K562 (cell line): ENCODE measurements around the gene ABCC1. TPM values are rescaled to one million over a fixed set of nuclear protein-coding genes. Genes with fewer than 3 reads are reported as not detected.
A peak's percentile ranks its signal among the peaks of the same experiment; 100 is the strongest.

Source experiments
- ATAC-seq: fragments of 200-7000 bp; cut with Tn5 transposase; 3 replicates; pipeline ENCODE4 v1.9.1; 2020; ENCODE audit warnings: moderate library complexity
- BruUV-seq: library from RNA; stranded (reverse); fragments of 400-500 nt; replicated peaks from 2 replicates; lab custom pipeline; 2021; lab: Mats Ljungman, UMichigan
- CTCF ChIA-PET: fragments of 300-600 bp; formaldehyde crosslinking; extraction: SDS; loops from one replicate; lab custom pipeline; 2021; ENCODE audit warnings: low intra/inter-chr PET ratio; lab: Yijun Ruan, JAX
- POLR2A ChIA-PET: fragments of 300-600, 350-650 bp; sonication (Branson Sonifier 250); formaldehyde crosslinking; extraction: SDS; loops from one replicate; lab custom pipeline; 2021; ENCODE audit warnings: antibody characterized with exemption, inconsistent platforms; lab: Yijun Ruan, JAX
- DNase-seq, 4 experiments: peaks; one replicate each; pipeline versions ENCODE4 v3.0.0 to v3.0.0-alpha.2; 2011 to 2018; ENCODE audit warnings: low spot score in 3 of 4, mixed read lengths in 3 of 4; ENCODE audit errors: extremely low read depth in 1 of 4
- FAIRE-seq: peaks from 2 replicates; lab custom pipeline; 2011; peaks lifted over from hg19 to GRCh38; lab: Jason Lieb, UNC
- H2AFZ ChIP-seq: 2 replicates; pipeline ENCODE4 v1.6.0; 2011; ENCODE audit warnings: low read depth, low read length, control low read depth, inconsistent platforms
- H3K27ac ChIP-seq: fragments of 200-600 bp; 3 replicates; pipeline ENCODE4 v1.8.0; 2011; ENCODE audit warnings: low read depth, mild to moderate bottlenecking, control low read depth, inconsistent platforms, low read length, moderate library complexity, mixed read lengths; ENCODE audit errors: extremely low read depth
- H3K27me3 ChIP-seq, 2 experiments: fragments of 300-600 bp in 1 of 2; 2 replicates in 1 of 2; 3 replicates in 1 of 2; pipeline versions ENCODE4 v1.6.0 to v1.8.0; 2011; ENCODE audit warnings: inconsistent platforms in 2 of 2, low read length in 2 of 2, mild to moderate bottlenecking in 1 of 2, mixed read lengths in 1 of 2, moderate library complexity in 1 of 2; ENCODE audit not compliant: control insufficient read depth in 2 of 2, insufficient read depth in 2 of 2
- H3K36me3 ChIP-seq: fragments of 300-600 bp; 3 replicates; pipeline ENCODE4 v1.8.0; 2011; ENCODE audit warnings: mild to moderate bottlenecking, low read length, inconsistent platforms; ENCODE audit not compliant: control insufficient read depth, insufficient read depth
- H3K4me1 ChIP-seq, 2 experiments: fragments of 200-600 bp in 1 of 2; replicated peaks in 1 of 2; 2 replicates in 1 of 2; 3 replicates in 1 of 2; pipeline versions ENCODE4 v1.5.1 to v1.8.0; 2011; ENCODE audit warnings: inconsistent platforms in 2 of 2, low read length in 2 of 2, mild to moderate bottlenecking in 1 of 2, mixed read lengths in 1 of 2, moderate library complexity in 1 of 2; ENCODE audit not compliant: control insufficient read depth in 2 of 2, insufficient read depth in 2 of 2
- H3K4me2 ChIP-seq: 2 replicates; pipeline ENCODE4 v1.6.1; 2011; ENCODE audit warnings: low read length, control low read depth, inconsistent platforms, mixed read lengths; ENCODE audit not compliant: insufficient read depth
- H3K4me3 ChIP-seq: fragments of 200-600 bp; sonication (generic), shearing (Covaris generic); 2 replicates; pipeline ENCODE4 v1.5.1; 2016; ENCODE audit warnings: control low read depth, inconsistent platforms
- H3K79me2 ChIP-seq: fragments of 200-600 bp; 3 replicates; pipeline ENCODE4 v1.8.0; 2011; ENCODE audit warnings: low read length, inconsistent platforms; ENCODE audit not compliant: control insufficient read depth, insufficient read depth
- H3K9ac ChIP-seq, 2 experiments: 2 replicates each; pipeline versions ENCODE4 v1.6.0 to v1.6.1; 2011; ENCODE audit warnings: low read depth in 2 of 2, low read length in 2 of 2, control low read depth in 1 of 2, inconsistent platforms in 1 of 2, mild to moderate bottlenecking in 1 of 2, mixed read lengths in 1 of 2; ENCODE audit not compliant: insufficient read depth in 1 of 2
- H3K9me1 ChIP-seq: one replicate; pipeline ENCODE4 v1.6.0; 2011; ENCODE audit warnings: inconsistent platforms, mild to moderate bottlenecking, low read length, moderate library complexity; ENCODE audit not compliant: control insufficient read depth, insufficient read depth
- H3K9me3 ChIP-seq: replicated peaks from 2 replicates; pipeline ENCODE4 v1.5.1; 2011; ENCODE audit warnings: low read depth, low read length, inconsistent platforms; ENCODE audit not compliant: control insufficient read depth, insufficient read depth
- H4K20me1 ChIP-seq: replicated peaks from 2 replicates; pipeline ENCODE4 v1.6.1; 2011; ENCODE audit warnings: low read length, inconsistent platforms, mixed read lengths; ENCODE audit not compliant: control insufficient read depth, insufficient read depth
- FOXJ2 ChIP-seq: fragments of 200-800 bp; sonication (Bioruptor generic); IDR thresholded peaks from 2 replicates; pipeline ENCODE4 v1.6.1; 2016; ENCODE audit warnings: missing genetic modification characterization, missing compliant biosample characterization
- HOMEZ ChIP-seq: fragments of 250-450 bp; sonication (Bioruptor Pico); IDR thresholded peaks from 2 replicates; pipeline ENCODE4 v1.4.0; 2020; ENCODE audit warnings: mild to moderate bottlenecking, moderate library complexity
- NCOA4 ChIP-seq: fragments of 450-650 bp; IDR thresholded peaks from 2 replicates; pipeline ENCODE4 v1.6.1; 2018; ENCODE audit warnings: mild to moderate bottlenecking; ENCODE audit not compliant: partially characterized antibody
- RUNX1 ChIP-seq: sonication (generic); IDR thresholded peaks from 2 replicates; pipeline ENCODE4 v1.6.1; 2016; ENCODE audit warnings: antibody characterized with exemption, low read depth
- ZFX ChIP-seq: sonication (generic); formaldehyde crosslinking; IDR thresholded peaks from 2 replicates; pipeline ENCODE4 v1.8.0; 2022; ENCODE audit warnings: mild to moderate bottlenecking, missing genetic modification reagents, moderate library complexity
- ZNF644 ChIP-seq: fragments of 200-800 bp; sonication (Bioruptor generic); IDR thresholded peaks from 2 replicates; pipeline ENCODE4 v1.6.1; 2016; ENCODE audit warnings: low read depth, missing genetic modification characterization, missing compliant biosample characterization
- WGBS: fragments of 100-300 bp; shearing (Covaris generic); methylation state at CpG from one replicate; pipeline ENCODE4 v1.1.6; 2016; ENCODE audit warnings: low coverage, mixed read lengths; ENCODE audit not compliant: insufficient coverage; ENCODE audit errors: missing lambda C conversion rate; 5-methylcytosine and 5-hydroxymethylcytosine counted together
- in situ Hi-C: fragments of 300-500 bp; cut with MboI; formaldehyde crosslinking; loops from 4 replicates; pipeline ENCODE4 v1.15.0; 2018; ENCODE audit warnings: inconsistent platforms, mixed read lengths
- intact Hi-C: fragments of 100-400 bp; cut with micrococcal nuclease; formaldehyde crosslinking; loops from 2 replicates; pipeline ENCODE4 v1.14.2; 2022
- polyA plus RNA-seq, 8 experiments: library from polyadenylated mRNA; depleted of rRNA in 4 of 8; stranded (reverse) in 5 of 8; unstranded in 3 of 8; fragments of >200 nt; fragmentation: Nextera tagmentation in 2 of 8; fragmentation: Illumina TruSeq in 1 of 8; extraction: Ambion mirVana in 2 of 8; extraction: Trizol in 1 of 8; gene quantifications; 2 replicates each; pipeline versions ENCODE4 v1.2.1 to v1.2.3, GENCODE V29; 2011 to 2014; ENCODE audit warnings: inconsistent platforms in 1 of 8, missing spikeins in 1 of 8
- total RNA-seq, 7 experiments: library from RNA; depleted of rRNA in 6 of 7; stranded (reverse); fragments of >200 nt in 6 of 7; fragmentation: Illumina TruSeq in 2 of 7; extraction: Trizol in 2 of 7; gene quantifications; 2 replicates each; pipeline versions ENCODE4 v1.2.1 to v1.2.3, GENCODE V29; 2011 to 2021; ENCODE audit warnings: low replicate concordance in 1 of 7

ABCC1 gene
- total and polyA plus RNA-seq, 9 of the 15 experiments (the other 6 are each of a cell fraction or from before 2014, with no cell fraction given): 3.9 to 41.6 (median 10.0) TPM

- Histone ChIP-seq H3K9me3 (no peaks in the 10 kb centered on the region), H3K4me2 (no peak overlapping the region), H3K9ac (no peak overlapping the region; a peak in 1 of 4 replicates), H2AFZ (peak overlapping the region; percentile 44; the same call in 1 of the 2 replicates), H3K27ac (no peak overlapping the region), H4K20me1 (no peaks in the 10 kb centered on the region), H3K9me1 (no peaks in the 10 kb centered on the region), H3K36me3 (no peaks in the 10 kb centered on the region), H3K4me3 (no peak overlapping the region), H3K79me2 (no peaks in the 10 kb centered on the region), H3K4me1 (peaks cover 0 to 6% of the 10 kb centered on the region in 2 experiments; a peak in 4 of 5 replicates), H3K27me3 (no peaks in the 10 kb centered on the region)
- in situ Hi-C loops: no loop called here
- ATAC-seq: no peak
- 80% methylated on average over 11 of the region's 13 CpGs for WGBS
- no peak for DNase-seq
- TF ChIP-seq ZNF644 (tag): no peak
- 0 out of 2 replicates have a peak, but pooled peaks have one; percentile 12 for TF ChIP-seq ZFX (CRISPR knock-in tag)
- TF ChIP-seq FOXJ2: no peak
- TF ChIP-seq RUNX1: no peak
- TF ChIP-seq NCOA4: no peak
- no peak for TF ChIP-seq HOMEZ (CRISPR knock-in tag)
- BruUV-seq: no TSS peak
- FAIRE-seq: no peak
- ChIA-PET POLR2A (no interaction called here), CTCF (no interaction called here)
- intact Hi-C loops: no loop called here
These were observed 24.4 kb upstream of the ABCC1 start for GRCh38 chr16:15924996-15925395.
